GM12874 (cell line): ENCODE measurements around the gene EFCAB10.

Experiments
- TF ChIP-seq, protein P1 (sequence below): IDR thresholded peaks from 2 replicates; pipeline ENCODE4 v1.5.1; 2011; ENCODE audit warnings: low read depth, mild to moderate bottlenecking, control low read depth, low read length, moderate library complexity; ENCODE audit not compliant: insufficient read depth

The EFCAB10 gene

DNA sequence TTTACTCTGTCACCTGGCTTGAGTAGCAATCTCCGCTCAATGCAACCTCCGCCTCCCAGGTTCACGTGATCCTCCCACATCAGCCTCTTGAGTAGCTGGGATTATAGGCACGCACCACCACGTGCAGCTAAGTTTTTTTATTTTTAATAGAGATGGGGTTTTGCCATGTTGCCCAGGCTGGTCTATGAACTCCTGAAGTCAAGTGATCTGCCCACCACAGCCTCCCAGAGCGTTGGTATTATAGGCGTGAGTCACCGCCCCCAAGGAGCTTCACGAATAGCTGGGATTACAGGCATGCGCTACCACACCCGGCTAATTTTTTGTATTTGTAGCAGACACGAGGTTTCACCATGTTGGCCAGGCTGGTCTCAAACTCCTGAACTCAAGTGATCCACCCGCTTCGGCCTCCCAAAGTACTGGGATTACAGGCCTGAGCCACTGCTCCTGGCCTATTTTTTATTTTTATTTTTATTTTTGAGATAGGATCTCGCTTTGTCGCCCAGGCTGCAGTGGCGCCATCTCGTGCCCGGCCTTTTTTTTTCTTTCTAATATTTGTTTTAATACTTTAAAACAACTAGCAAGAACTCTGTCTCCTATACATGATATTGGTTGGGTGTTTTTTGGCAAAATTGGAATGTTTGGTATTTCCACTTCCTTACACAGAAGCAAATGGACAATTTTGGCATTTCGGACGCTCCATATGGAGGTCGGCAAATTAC lies 1.1 kb downstream of the EFCAB10 start:
- TF ChIP-seq, protein P1, sequence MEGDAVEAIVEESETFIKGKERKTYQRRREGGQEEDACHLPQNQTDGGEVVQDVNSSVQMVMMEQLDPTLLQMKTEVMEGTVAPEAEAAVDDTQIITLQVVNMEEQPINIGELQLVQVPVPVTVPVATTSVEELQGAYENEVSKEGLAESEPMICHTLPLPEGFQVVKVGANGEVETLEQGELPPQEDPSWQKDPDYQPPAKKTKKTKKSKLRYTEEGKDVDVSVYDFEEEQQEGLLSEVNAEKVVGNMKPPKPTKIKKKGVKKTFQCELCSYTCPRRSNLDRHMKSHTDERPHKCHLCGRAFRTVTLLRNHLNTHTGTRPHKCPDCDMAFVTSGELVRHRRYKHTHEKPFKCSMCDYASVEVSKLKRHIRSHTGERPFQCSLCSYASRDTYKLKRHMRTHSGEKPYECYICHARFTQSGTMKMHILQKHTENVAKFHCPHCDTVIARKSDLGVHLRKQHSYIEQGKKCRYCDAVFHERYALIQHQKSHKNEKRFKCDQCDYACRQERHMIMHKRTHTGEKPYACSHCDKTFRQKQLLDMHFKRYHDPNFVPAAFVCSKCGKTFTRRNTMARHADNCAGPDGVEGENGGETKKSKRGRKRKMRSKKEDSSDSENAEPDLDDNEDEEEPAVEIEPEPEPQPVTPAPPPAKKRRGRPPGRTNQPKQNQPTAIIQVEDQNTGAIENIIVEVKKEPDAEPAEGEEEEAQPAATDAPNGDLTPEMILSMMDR, result no peak

DNA sequence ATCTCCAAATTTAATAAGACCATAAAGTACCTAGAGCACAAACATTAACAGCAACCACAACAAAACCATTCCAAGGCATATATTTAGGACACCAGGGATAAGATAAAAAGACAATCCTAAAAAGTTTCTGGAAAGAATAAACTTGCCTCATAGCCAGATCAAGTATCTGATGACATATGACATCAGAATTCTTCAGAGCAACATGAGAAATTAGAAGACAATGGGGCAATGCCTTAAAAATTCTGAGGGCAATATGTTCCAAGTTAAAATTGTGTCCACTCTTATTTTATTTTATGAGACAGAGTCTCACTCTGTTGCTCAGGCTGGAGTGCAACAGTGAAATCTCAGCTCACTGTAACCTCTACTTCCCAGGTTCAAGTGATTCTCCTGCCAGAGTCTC lies 2.8 kb downstream of the EFCAB10 start:
- TF ChIP-seq, protein P1, result no peak

DNA sequence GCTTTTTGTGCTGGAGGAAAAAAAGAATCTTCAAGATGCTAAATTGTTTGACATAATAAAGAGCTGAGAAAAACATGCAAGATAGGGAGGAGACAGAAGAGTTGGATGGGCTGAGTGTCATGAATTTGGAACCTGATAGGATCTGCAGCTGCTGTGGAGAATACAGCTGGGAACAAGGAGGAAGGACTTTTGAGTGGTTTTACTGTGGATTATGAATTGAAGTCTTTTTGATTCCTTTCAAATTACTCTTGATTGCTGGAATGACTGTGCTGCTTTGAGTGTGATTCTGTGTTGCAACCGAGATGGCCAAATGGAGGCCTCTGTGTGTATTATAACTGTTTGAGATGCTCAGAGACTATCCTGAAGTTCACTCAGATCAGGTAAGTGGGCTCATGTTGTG lies 4.0 kb downstream of the EFCAB10 start:
- TF ChIP-seq, protein P1, result no peak

DNA sequence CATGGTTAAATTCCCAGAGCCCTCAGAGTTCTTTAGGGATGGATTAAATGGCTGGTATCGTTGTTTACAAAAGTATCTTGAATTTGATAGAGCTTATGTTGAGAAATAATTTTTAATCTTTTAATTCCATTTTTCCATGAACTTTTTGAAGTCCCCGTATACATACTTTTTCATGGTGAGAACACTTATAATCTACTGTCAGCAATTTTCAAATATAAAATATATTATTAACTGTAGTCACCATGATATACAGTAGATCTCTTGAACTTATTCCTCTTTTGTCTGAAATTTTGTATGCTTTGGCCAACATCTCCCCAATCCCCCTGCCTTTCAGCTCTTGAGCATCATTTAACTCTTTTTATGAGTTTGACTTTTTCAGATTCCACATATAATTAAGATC lies 9.4 kb downstream of the EFCAB10 start:
- TF ChIP-seq, protein P1, result no peak

DNA sequence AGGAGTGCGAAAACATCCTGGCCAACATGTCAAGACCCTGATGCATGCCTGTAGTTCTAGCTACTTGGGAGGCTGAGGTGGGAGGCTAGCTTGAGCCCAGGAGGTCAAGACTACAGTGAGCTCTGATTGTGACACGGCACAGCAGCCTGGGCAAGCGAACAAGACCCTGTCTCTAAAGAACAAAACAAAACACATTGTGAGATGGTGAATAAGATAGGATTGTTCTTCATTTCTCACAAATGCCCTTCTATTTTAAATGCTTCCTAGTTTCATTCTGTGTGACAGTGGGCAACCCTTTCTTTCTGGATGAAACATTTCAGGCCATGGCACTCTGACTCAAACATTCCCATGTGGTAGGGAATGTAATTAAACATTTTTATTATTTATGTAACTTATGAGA lies 13.5 kb downstream of the EFCAB10 start:
- TF ChIP-seq, protein P1, result no peak

DNA sequence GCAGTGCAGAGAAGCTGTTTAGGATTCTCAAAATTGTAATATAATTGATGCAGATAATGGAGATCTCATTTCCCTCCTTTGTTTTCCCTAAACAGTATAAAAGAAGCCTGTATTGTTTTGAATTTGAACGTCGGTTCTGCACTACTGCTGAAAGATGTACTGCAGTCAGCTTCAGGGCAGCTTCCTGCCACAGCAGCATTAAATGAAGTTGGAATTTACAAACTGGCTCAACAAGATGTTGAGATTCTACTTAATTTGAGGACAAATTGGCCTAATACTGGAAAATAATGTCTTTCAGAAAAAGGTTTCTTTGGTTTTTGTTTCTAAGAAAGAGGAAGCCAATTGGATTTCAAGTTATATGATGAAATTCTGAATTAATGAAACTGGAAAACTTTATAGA lies 14.3 kb downstream of the EFCAB10 start:
- TF ChIP-seq, protein P1, result no peak

DNA sequence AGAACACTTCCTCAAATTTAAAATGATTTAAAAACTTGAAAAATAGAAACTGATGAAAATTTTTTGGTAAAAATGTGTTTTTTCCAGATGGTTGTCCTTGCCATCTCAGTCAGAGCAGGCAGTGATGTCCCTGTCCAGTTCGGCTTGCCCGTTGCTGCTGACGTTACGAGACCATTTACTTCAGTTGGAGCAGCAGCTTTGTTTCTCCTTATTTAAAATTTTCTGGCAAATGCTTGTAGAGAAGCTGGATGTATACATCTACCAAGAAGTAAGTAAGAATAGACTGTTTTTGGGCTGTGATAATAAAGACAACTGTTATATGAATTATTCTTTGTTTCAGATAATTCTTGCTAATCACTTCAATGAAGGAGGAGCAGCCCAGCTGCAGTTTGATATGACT lies 16.1 kb downstream of the EFCAB10 start:
- TF ChIP-seq, protein P1, result no peak

DNA sequence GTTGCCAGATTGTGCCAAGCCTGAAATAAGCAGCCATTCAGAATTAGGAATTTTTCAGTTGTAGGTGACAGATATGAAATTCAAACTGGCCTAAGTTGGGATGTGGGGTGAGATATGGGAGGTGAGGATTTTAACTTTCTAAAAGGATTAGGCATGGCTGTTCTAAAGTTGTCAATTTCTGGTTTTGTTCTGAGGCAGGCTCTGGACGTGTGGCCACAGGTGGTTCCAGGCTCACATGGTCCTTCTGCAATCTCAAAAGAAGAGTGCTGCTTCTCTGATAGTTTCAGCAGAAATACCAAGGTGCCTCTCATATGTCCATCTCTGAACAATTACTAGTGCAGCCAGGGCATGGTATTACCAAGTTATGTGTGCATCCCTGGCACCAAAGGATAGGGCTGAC lies 21.4 kb downstream of the EFCAB10 start:
- TF ChIP-seq, protein P1, result no peak
